VCaP (cell line): ENCODE results near the gene MBD3L3.
"Not testable (repeated sequence)": the region's sequence is repeated elsewhere in the genome, so short reads cannot be mapped to it uniquely, and the experiment has no call there.

Experiments used
- H3K27ac ChIP-seq: fragments of 450-650 bp; 2 replicates; pipeline ENCODE4 v1.5.1; 2017
- TF ChIP-seq, protein P1 (sequence below): fragments of 450-650 bp; conservative IDR thresholded peaks from 2 replicates; pipeline ENCODE4 v1.5.1; 2017; ENCODE audit warnings: mild to moderate bottlenecking, moderate library complexity

The MBD3L3 gene

DNA sequence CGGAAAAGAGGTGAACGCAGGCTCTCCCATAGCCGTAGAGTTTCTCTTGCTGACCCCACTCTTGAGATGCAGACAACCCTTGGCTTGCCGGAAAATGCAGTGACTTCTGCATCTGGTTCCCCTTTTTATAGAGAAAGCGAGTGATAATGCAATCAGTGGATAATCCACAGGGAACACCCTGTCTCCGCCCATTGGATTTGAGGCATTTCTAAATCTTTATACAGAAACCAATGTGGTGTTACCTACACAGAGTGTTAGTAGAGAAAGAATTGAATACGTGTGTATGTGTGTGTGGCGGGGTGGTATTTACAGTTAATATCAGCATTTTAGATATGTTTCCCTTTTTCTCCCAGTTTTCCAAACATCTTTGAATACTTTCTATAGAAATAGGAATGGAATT is at the start of gene MBD3L3:
Gene MBD3L3 (minus strand): TSS at position 101 of the 400 bp plus-strand sequence. CDS start 71 bp downstream, at position 30.
- H3K27ac ChIP-seq, result not testable (repeated sequence)

GRCh38 chr19:7106711-7107657 is 48.5 kb upstream of the MBD3L3 start:
- TF ChIP-seq, protein P1, sequence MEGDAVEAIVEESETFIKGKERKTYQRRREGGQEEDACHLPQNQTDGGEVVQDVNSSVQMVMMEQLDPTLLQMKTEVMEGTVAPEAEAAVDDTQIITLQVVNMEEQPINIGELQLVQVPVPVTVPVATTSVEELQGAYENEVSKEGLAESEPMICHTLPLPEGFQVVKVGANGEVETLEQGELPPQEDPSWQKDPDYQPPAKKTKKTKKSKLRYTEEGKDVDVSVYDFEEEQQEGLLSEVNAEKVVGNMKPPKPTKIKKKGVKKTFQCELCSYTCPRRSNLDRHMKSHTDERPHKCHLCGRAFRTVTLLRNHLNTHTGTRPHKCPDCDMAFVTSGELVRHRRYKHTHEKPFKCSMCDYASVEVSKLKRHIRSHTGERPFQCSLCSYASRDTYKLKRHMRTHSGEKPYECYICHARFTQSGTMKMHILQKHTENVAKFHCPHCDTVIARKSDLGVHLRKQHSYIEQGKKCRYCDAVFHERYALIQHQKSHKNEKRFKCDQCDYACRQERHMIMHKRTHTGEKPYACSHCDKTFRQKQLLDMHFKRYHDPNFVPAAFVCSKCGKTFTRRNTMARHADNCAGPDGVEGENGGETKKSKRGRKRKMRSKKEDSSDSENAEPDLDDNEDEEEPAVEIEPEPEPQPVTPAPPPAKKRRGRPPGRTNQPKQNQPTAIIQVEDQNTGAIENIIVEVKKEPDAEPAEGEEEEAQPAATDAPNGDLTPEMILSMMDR, result no peak

DNA sequence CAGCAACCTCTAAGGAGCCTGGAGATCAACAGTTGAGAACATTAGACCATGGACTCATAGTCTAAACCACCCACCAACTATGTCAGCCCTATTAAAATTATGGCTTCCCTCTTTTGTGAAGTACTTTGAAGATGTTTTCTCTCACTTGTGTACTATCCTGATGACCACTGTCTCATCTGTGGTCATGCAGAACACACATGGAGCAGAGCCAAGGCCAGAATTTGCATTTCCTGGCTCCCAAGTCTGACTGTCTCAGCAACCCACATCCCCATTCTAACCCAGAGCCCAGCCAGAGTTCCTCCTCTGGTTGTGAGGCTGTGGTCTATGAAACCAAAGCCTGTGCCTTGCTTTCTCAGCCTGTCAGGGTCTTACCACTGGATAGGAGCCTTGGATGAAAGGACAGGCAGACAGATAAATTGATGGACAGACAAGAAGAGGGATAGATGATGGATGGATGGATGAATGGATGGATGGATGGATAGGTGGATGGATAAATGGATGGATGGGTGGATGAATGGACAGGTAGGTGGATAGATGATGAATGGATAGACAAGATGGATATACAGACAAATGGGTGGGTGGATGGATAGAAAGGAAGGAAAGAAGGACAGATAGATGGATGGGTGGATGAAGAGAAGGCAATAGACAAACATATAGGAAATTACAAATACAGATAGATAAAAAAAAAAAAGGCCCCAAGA is 46.4 kb upstream of the MBD3L3 start:
- TF ChIP-seq, protein P1, result no peak
- H3K27ac ChIP-seq, result no peak overlapping the region

More at GRCh38 chr19:7106711-7107657, 48.5 kb upstream of the MBD3L3 start:
- no peak overlapping the region for H3K27ac ChIP-seq

GRCh38 chr19:7101498-7102253 is 43.2 kb upstream of the MBD3L3 start:
- TF ChIP-seq, protein P1, result no peak
- no peak overlapping the region for H3K27ac ChIP-seq

- H3K27ac ChIP-seq, result peak overlapping the region; percentile 84
- TF ChIP-seq, protein P1, result no peak
These were observed 41.1 kb upstream of the MBD3L3 start for GRCh38 chr19:7099597-7099921.

GRCh38 chr19:7098701-7099596 is 40.5 kb upstream of the MBD3L3 start:
- H3K27ac ChIP-seq, result peak overlapping the region; percentile 84
- TF ChIP-seq, protein P1, result no peak

- TF ChIP-seq, protein P1, result no peak
- H3K27ac ChIP-seq, result peak overlapping the region; percentile 84
These were observed 39.6 kb upstream of the MBD3L3 start for GRCh38 chr19:7098096-7098495.
